Astrocyte (in vitro differentiated cells and primary cell): Measurements from ENCODE around the gene TNIK. TPM values are rescaled to one million over a fixed set of nuclear protein-coding genes. Genes with fewer than 3 reads are reported as not detected.

Source experiments
- DNase-seq: peaks from one replicate; pipeline ENCODE4 v3.0.0-alpha.2; 2010; ENCODE audit warnings: low read depth
- FAIRE-seq: peaks from 2 replicates; lab custom pipeline; 2011; peaks lifted over from hg19 to GRCh38; lab: Jason Lieb, UNC
- H2AFZ ChIP-seq: 2 replicates; pipeline ENCODE4 v1.6.0; 2012; ENCODE audit warnings: low read depth, low read length, inconsistent platforms
- H3K27ac ChIP-seq: 2 replicates; pipeline ENCODE4 v1.5.1; 2011; ENCODE audit warnings: low read depth, low read length, inconsistent platforms
- H3K27me3 ChIP-seq: 2 replicates; pipeline ENCODE4 v1.6.0; 2011; ENCODE audit warnings: low read length, inconsistent platforms; ENCODE audit not compliant: insufficient read depth
- H3K36me3 ChIP-seq: 2 replicates; pipeline ENCODE4 v1.5.1; 2011; ENCODE audit warnings: low read length, inconsistent platforms; ENCODE audit not compliant: insufficient read depth
- H3K4me1 ChIP-seq: 2 replicates; pipeline ENCODE4 v1.5.1; 2011; ENCODE audit warnings: low read length, inconsistent platforms; ENCODE audit not compliant: insufficient read depth
- H3K4me2 ChIP-seq: 2 replicates; pipeline ENCODE4 v1.6.0; 2012; ENCODE audit warnings: low read length, inconsistent platforms
- H3K4me3 ChIP-seq: 2 replicates; pipeline ENCODE4 v1.5.1; 2011; ENCODE audit warnings: low read depth, mild to moderate bottlenecking, low read length, inconsistent platforms; ENCODE audit not compliant: insufficient read depth
- H3K79me2 ChIP-seq: 2 replicates; pipeline ENCODE4 v1.6.0; 2012; ENCODE audit warnings: mild to moderate bottlenecking, low read length, inconsistent platforms; ENCODE audit not compliant: insufficient read depth
- H3K9ac ChIP-seq: 2 replicates; pipeline ENCODE4 v1.6.0; 2012; ENCODE audit warnings: mild to moderate bottlenecking, low read length, inconsistent platforms
- H3K9me3 ChIP-seq: 2 replicates; pipeline ENCODE4 v1.5.1; 2012; ENCODE audit warnings: low read depth, mild to moderate bottlenecking, low read length, inconsistent platforms; ENCODE audit not compliant: insufficient read depth
- H4K20me1 ChIP-seq: 2 replicates; pipeline ENCODE4 v1.6.0; 2012; ENCODE audit warnings: low read length, inconsistent platforms; ENCODE audit not compliant: insufficient read depth
- H3K27ac Mint-ChIP-seq: one replicate; pipeline ENCODE4 v1.8.0; 2021; ENCODE audit warnings: mild to moderate bottlenecking, mixed read lengths; ENCODE audit not compliant: unreplicated experiment
- H3K27me3 Mint-ChIP-seq: one replicate; pipeline ENCODE4 v1.8.0; 2021; ENCODE audit warnings: low read depth, mixed read lengths; ENCODE audit not compliant: unreplicated experiment
- H3K36me3 Mint-ChIP-seq: one replicate; pipeline ENCODE4 v1.8.0; 2021; ENCODE audit warnings: low read depth, mixed read lengths; ENCODE audit not compliant: unreplicated experiment
- H3K4me1 Mint-ChIP-seq: one replicate; pipeline ENCODE4 v1.8.0; 2021; ENCODE audit warnings: low read depth, mixed read lengths; ENCODE audit not compliant: unreplicated experiment
- H3K4me3 Mint-ChIP-seq: one replicate; pipeline ENCODE4 v1.8.0; 2021; ENCODE audit warnings: mild to moderate bottlenecking, moderate library complexity, mixed read lengths; ENCODE audit not compliant: unreplicated experiment
- H3K9me3 Mint-ChIP-seq: one replicate; pipeline ENCODE4 v1.8.0; 2021; ENCODE audit warnings: mild to moderate bottlenecking, mixed read lengths; ENCODE audit not compliant: unreplicated experiment
- EZH2 ChIP-seq: IDR thresholded peaks from 2 replicates; pipeline ENCODE4 v1.6.1; 2012; ENCODE audit warnings: mild to moderate bottlenecking, low read length, inconsistent platforms; ENCODE audit not compliant: insufficient read depth
- total RNA-seq: library from RNA; stranded (reverse); gene quantifications from 2 replicates; pipeline ENCODE4 v1.2.1, GENCODE V29; 2021
- TF ChIP-seq, protein P1 (sequence below): IDR thresholded peaks from 2 replicates; pipeline ENCODE4 v1.5.1; 2011; ENCODE audit warnings: low read depth, mild to moderate bottlenecking, inconsistent platforms, low read length, moderate library complexity; ENCODE audit not compliant: insufficient read depth

TNIK gene
- total RNA-seq, 1 donor from 2014 or later, result 70.0 TPM

- Histone ChIP-seq H3K4me2 (no peak overlapping the region), H3K9me3 (no peaks in the 10 kb centered on the region), H3K27me3 (no peaks in the 10 kb centered on the region), H3K79me2 (no peaks in the 10 kb centered on the region), H3K9ac (no peak overlapping the region), H3K4me1 (no peaks in the 10 kb centered on the region), H4K20me1 (no peaks in the 10 kb centered on the region), H3K4me3 (no peak overlapping the region), H2AFZ (no peak overlapping the region), H3K36me3 (no peaks in the 10 kb centered on the region), H3K27ac (no peak overlapping the region)
- FAIRE-seq (no peak), DNase-seq (no peak)
- TF ChIP-seq, protein P1, sequence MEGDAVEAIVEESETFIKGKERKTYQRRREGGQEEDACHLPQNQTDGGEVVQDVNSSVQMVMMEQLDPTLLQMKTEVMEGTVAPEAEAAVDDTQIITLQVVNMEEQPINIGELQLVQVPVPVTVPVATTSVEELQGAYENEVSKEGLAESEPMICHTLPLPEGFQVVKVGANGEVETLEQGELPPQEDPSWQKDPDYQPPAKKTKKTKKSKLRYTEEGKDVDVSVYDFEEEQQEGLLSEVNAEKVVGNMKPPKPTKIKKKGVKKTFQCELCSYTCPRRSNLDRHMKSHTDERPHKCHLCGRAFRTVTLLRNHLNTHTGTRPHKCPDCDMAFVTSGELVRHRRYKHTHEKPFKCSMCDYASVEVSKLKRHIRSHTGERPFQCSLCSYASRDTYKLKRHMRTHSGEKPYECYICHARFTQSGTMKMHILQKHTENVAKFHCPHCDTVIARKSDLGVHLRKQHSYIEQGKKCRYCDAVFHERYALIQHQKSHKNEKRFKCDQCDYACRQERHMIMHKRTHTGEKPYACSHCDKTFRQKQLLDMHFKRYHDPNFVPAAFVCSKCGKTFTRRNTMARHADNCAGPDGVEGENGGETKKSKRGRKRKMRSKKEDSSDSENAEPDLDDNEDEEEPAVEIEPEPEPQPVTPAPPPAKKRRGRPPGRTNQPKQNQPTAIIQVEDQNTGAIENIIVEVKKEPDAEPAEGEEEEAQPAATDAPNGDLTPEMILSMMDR, result no peak
- TF ChIP-seq EZH2, result no peak
- H3K9me3 Mint-ChIP-seq, result no peaks in the 10 kb centered on the region
- H3K27ac Mint-ChIP-seq, result no peak overlapping the region
- peaks cover 9% of the 10 kb centered on the region for H3K4me1 Mint-ChIP-seq
- no peaks in the 10 kb centered on the region for H3K27me3 Mint-ChIP-seq
- no peak overlapping the region for H3K4me3 Mint-ChIP-seq
- peaks cover 56% of the 10 kb centered on the region for H3K36me3 Mint-ChIP-seq
Measured at GRCh38 chr3:171140246-171140645, 320.0 kb downstream of the TNIK start.

DNA sequence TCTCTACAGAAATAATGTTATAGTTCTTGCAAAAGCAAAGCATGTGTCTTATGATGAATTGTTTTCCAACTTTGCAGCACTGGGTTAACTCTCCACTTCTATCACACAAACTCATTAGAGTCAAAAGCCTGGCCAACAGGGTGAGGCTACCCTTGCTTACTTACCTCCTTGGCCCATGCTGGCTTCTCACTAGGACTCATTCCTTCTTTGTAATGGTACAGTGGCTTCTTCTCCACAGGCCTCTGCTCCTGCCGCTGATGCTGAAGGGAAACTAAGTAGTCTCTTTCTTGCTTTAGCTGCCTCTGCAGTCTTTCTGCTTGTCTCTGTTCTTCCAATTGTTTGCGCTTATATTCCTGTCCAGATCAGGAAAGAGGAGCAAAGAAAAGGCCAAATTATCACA lies 322.2 kb downstream of the TNIK start:
- TF ChIP-seq, protein P1, result no peak
- no peak for TF ChIP-seq EZH2
- FAIRE-seq, result no peak

GRCh38 chr3:171135549-171135948 lies 324.7 kb downstream of the TNIK start:
- peaks cover 3% of the 10 kb centered on the region for H3K4me1 ChIP-seq
- H3K36me3 Mint-ChIP-seq, result peaks cover 27% of the 10 kb centered on the region
- no peaks in the 10 kb centered on the region for H3K27me3 ChIP-seq
- DNase-seq (peak; percentile 21), FAIRE-seq (no peak)
- TF ChIP-seq, protein P1, result no peak
- TF ChIP-seq EZH2, result no peak
- peak overlapping the region; percentile 29 for H3K27ac Mint-ChIP-seq
- no peaks in the 10 kb centered on the region for H3K9me3 Mint-ChIP-seq
- H3K4me3 ChIP-seq, result no peak overlapping the region
- no peak overlapping the region for H3K4me2 ChIP-seq
- H3K9me3 ChIP-seq, result no peaks in the 10 kb centered on the region
- no peaks in the 10 kb centered on the region for H3K36me3 ChIP-seq
- no peaks in the 10 kb centered on the region for H3K79me2 ChIP-seq
- H3K9ac ChIP-seq, result no peak overlapping the region
- H3K27me3 Mint-ChIP-seq, result no peaks in the 10 kb centered on the region
- peaks cover 41% of the 10 kb centered on the region for H3K4me1 Mint-ChIP-seq
- H4K20me1 ChIP-seq, result no peaks in the 10 kb centered on the region
- H3K27ac ChIP-seq, result no peak overlapping the region
- no peak overlapping the region for H2AFZ ChIP-seq
- no peak overlapping the region for H3K4me3 Mint-ChIP-seq

More for the DNA sequence above, 322.2 kb downstream of the TNIK start:
- H3K27me3 ChIP-seq, result no peaks in the 10 kb centered on the region
- no peak overlapping the region for H3K4me3 ChIP-seq
- Mint-ChIP-seq H3K4me1 (peaks cover 28% of the 10 kb centered on the region), H3K36me3 (peaks cover 47% of the 10 kb centered on the region), H3K9me3 (no peaks in the 10 kb centered on the region), H3K27me3 (no peaks in the 10 kb centered on the region), H3K27ac (no peak overlapping the region), H3K4me3 (no peak overlapping the region)
- H3K4me2 ChIP-seq, result no peak overlapping the region
- H3K36me3 ChIP-seq, result no peaks in the 10 kb centered on the region
- no peaks in the 10 kb centered on the region for H3K4me1 ChIP-seq
- H3K79me2 ChIP-seq, result no peaks in the 10 kb centered on the region
- H3K9ac ChIP-seq, result no peak overlapping the region
- no peak overlapping the region for H3K27ac ChIP-seq
- DNase-seq, result no peak
- H4K20me1 ChIP-seq, result no peaks in the 10 kb centered on the region
- H2AFZ ChIP-seq, result no peak overlapping the region
- no peaks in the 10 kb centered on the region for H3K9me3 ChIP-seq
